Cardiac septum (tissue), 1 donor: ENCODE measurements around the gene SPO11. TPM values are rescaled to one million over a fixed set of nuclear protein-coding genes. Genes with fewer than 3 reads are reported as not detected.
A peak's percentile ranks its signal among the peaks of the same experiment; 100 is the strongest.

Experiments used
- DNase-seq: peaks from one replicate; pipeline ENCODE4 v3.0.0-alpha.2; 2020; ENCODE audit warnings: low spot score
- intact Hi-C: fragments of 100-400 bp; cut with DNase I; formaldehyde crosslinking; loops from one replicate; pipeline ENCODE4 v1.14.0; 2022
- long read RNA-seq: library from polyadenylated mRNA; unstranded; transcript quantifications from one replicate; pipeline ENCODE4 v2.0.0, GENCODE V29; 2021
- total RNA-seq: library from RNA; stranded (reverse); fragmentation: NEBNext Ultra II Directional; extraction: Animal tissue kit (Norgen Biotek cat#: 25700); gene quantifications from one replicate; pipeline ENCODE4 v1.2.1, GENCODE V29; 2021
- donor health status: DM: no; HTN: no; CAD: no.

SPO11 gene, protein sequence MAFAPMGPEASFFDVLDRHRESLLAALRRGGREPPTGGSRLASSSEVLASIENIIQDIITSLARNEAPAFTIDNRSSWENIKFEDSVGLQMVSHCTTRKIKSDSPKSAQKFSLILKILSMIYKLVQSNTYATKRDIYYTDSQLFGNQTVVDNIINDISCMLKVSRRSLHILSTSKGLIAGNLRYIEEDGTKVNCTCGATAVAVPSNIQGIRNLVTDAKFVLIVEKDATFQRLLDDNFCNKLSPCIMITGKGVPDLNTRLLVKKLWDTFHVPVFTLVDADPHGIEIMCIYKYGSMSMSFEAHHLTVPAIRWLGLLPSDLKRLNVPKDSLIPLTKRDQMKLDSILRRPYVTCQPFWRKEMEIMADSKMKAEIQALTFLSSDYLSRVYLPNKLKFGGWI
- not detected for total RNA-seq
- long read RNA-seq = 0 reads

DNA sequence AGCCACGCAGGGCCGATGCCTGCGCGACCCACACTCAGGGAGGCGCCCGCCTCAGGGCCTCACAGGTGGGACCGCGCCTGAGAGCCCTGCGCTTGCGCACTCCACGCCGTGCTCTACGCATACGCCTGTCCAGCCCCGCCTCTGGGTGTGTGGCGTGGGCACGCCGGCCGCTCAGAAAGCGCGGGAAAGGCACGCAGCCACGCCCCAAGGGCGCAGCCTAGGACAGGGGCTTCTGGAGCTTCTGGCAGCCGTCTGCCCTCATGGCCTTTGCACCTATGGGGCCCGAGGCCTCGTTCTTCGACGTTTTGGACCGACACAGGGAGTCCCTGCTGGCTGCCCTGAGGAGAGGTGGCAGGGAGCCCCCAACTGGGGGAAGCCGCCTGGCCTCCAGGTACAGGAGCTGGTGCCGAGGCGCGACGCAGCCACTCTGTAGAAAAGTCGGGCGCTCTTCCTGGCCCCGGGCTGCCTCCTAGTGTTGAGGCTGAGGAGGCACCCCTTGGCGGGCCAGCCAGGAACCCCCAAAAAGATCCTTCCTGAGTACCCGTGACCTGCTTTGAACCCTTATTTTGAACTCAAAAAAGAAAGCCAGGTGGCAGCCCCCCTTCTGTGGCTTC, at the start of gene SPO11:
Gene SPO11, plus strand, starts transcription at position 196 of the 614 bp plus-strand sequence. Its CDS starts 65 bp downstream, at position 261.
- intact Hi-C loops = no loop called here

DNA sequence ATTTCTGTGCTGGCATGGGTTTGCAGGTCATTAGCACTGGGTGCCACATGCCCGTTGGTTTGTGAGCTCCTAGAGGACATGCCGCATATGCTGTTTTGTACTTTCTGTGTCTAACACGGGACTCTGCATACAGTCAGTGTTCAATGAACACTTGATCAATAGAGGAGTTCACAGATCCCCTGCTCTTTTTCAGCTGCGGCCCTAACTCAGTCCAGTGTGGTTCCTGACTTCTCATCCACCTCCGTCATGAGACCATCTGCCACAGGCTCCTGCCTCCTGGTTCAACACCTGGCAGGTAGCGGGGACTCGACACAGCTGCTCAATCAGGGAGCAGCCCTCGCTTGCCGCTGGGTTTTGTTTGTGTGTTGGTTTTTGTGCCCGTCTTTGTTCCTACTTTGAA, 49.4 kb upstream of the SPO11 start:
- intact Hi-C loops = no loop called here
- no peak for DNase-seq

More for the DNA sequence above, at the start of gene SPO11:
- no peak for DNase-seq

DNA sequence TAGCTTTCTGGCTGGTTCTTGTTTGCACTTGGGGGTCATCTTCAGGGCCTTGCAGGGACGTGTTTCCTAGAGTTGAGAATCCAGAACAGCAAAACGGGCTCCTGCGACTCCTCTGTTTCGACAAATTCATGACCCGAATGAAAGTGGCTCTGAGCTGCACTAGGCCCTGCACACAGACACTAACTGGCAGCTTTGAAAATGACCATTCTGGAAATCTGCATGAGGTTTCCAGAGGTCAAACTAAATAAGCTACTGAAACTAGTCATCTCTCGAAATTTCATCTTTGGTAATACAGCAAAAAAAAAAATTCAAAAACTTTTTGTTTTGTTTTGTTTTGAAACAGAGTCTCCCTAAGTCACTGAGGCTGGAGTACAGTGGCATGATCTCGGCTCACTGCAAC, 47.7 kb upstream of the SPO11 start:
- intact Hi-C loops = no loop called here
- DNase-seq = no peak

DNA sequence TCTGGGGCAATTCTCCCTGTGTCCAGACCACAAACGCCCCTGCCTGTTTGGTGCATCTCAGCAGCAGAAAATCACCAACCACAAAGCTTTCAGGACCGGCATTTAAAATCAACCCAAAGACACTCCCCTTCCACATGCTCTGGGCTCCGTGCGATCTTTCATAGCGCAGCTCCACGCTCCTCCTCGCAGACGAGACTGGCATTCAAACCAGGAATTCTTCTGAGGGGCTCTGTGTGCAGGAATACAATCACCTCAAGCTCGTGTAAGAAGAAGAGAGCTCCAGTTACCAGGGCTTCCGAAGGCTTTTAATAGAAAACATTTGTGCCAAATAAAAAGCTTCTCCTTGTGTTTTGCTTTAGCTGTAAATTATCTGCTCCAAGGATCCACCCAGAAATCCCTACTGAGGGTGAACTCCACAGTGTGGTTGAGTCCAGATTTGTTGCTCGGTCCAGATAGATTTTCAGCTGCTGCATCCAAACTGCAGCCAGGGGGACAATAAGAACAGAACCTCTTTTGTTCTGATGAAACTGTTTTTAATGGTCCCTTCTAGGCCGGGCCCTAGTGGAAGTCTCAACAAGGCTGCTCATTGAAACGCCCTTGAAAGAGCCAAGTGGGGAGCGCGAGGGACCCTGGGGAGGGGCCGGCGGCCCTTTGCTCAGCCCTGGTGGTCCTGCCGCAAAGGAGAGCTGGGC, 46.8 kb upstream of the SPO11 start:
- DNase-seq = no peak
- intact Hi-C loops = no loop called here

DNA sequence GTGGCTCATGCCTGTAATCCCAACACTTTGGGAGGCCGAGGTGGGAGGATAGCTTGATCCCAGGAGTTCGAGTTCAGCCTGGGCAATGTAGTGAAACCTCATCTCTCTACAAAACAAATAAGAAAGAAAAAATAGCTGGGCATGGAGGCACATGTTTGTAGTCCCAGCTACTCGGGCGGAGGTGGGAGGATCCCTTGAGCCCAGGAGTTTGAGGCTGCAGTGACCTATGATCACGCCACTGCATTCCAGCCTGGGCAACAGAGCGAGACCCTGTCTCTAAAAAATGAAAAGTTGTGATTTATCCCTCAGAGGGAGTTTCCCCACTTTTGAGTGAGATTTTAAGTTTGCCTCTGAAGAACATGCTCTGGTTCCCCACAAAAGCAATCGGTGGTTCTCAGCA, 45.7 kb upstream of the SPO11 start:
- intact Hi-C loops = no loop called here
- DNase-seq = no peak

DNA sequence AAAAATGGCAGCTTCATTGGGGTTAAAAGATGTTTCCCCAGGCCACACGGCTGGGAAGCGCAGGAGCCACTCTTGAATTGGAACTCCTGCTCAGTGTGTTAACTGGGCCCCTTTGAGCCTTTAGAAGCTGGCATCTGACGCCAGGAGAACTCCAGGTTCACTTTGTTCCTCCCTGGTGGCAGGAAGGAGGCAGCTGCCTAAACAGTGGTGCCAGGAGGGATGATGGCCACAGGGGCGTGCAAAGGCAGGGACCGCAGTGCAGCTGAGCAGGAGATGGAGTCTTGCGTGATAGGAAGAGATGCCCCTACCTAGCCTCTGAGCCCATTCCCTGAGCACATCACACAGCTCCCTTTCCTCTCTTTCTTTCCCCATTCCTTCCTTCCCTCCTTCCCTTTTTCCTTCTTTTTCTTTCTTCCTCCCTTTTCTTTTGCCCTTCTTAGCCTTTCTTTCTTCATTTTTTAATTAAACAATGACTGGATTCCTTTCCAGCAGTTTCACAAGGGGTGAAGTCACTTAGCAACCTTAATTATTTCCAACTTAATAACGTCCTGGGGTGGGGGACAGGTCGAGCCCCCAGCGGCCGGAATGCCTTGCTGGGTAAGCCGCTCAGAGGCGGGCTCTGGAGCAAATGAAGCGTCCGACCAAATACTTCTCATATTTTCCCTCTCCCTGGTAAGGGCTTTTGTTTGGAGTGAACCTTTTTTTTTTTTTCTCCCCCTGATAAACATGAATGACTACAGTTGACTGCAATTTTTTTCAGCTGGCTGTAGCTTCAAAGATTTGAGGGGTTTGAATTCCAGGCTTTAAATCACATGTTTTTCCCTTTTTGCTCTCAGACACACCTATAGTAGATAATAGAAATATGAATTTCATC, 42.4 kb upstream of the SPO11 start:
- no peak for DNase-seq
- intact Hi-C loops = no loop called here

DNA sequence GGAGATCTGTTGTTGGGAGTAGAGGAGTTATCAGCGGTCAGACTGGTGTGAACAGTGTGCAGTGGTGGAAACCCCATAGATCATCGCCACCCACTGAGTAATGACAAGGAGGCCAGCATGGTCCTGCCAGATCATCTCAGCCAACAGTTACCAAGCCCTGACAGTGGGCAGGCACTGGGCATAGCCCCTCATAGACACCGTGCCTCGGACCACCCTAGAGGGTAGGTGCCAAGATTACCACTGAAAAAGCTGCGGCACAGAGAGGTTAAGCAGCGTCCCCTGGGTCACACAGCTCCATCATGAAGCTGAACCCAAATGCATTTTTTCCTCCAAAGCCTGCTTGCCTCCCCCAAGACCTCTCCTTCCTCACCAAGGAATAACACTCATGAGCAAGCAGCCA, 41.7 kb upstream of the SPO11 start:
- intact Hi-C loops = no loop called here
- no peak for DNase-seq

DNA sequence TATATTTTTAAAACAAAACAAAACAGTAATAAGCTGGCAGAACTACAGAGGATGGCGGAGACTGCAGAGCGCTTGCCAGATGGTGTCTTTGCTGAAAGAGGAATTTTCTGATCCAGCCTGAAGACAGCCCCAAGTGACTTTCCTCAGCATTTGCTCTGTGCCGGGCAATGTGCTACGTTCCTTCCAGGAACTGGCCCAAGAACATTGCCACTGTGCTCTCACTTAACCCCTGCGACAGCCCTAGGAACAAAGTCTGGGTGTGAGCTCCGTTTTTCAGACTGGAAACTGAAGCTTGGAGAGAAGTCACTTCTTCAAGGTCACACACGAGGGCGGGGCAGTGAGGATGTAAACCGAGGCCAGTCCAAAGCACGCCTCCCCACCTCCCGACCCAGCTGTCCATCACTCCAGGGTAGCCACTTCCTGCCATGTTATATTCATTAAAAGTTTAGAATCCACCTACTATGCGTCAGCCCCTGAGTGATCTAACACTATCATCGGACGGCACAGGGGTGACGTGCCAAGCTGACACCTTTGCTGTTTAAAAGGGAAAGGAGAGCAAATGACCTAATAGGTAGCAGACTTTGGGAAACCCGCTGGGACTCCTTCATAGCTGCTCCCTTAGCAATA, 40.8 kb upstream of the SPO11 start:
- no peak for DNase-seq

DNA sequence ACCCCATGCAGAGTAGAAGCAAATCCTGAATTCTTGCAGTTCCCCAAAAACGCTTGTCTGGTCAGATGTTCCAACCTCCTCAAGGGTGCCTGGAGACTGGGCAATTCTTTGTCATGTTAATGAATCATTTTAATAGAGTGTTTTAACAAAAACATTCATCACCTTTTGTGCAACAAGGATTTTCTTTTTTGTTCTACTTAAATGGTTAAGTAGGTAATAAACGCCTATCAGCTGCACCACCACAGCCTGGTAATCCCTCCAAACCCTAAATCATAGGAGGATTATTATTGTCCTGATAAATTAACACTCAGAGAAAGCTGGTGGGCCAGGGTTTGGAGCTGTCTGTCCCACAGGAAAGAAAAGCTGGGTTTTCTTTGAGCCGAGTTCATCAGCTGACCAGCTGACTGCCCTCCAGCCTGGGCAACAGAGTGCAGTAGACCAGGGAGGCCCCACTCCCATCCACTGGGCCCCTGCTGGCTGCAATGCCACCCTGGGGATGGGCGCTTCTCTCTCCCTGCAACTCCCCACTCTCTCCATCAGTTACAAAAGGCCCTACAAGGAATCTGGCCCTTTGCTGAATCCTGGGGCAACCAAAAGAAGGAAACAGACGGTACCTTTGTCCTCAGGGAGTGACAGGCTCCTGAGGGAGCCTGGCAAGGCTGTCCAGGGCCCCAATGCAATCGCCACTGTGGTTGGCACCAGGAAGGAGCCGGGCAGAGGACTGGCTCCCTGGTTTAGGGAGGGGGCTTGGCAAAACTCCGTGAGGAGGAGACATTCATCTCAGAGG, 40.0 kb upstream of the SPO11 start:
- intact Hi-C loops = no loop called here
- no peak for DNase-seq

More for the DNA sequence above, 40.8 kb upstream of the SPO11 start:
- intact Hi-C loops = no loop called here

DNA sequence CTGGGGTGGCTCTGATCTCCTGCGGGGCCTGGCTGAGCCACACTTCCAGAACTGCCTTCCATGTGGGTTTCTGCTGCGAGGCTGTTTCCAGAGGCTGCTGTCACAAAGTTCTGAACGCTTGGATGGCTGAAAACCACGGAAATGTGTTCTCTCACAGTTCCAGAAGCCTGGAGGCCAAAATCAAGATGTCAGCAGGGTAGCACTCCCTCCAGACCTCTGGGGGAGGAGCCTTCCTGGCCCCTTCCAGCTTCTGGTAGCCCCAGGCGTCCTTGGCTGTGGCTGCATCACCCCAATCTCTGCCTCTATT, 39.5 kb upstream of the SPO11 start:
- DNase-seq = no peak
- intact Hi-C loops = no loop called here

DNA sequence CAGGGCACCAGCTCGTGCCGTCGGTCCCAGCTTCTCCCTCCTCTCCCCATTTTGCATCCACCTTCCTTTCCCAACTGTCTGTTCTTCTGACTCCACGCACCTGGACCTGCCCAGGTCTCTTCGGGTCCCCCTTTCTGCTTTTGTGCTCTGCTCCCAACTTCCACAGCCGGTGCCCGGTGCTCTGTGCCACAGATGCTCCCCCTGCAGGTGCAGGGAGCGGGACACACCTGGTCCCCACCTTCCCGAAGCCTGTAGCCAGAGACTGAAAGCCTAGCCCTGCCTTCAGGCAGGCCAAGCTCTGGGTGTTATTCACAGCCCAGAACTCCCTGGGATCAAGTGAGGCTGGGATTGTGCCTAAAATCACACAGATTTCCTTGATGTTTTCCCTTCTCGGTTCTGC, 38.6 kb upstream of the SPO11 start:
- intact Hi-C loops = no loop called here
- DNase-seq = no peak

DNA sequence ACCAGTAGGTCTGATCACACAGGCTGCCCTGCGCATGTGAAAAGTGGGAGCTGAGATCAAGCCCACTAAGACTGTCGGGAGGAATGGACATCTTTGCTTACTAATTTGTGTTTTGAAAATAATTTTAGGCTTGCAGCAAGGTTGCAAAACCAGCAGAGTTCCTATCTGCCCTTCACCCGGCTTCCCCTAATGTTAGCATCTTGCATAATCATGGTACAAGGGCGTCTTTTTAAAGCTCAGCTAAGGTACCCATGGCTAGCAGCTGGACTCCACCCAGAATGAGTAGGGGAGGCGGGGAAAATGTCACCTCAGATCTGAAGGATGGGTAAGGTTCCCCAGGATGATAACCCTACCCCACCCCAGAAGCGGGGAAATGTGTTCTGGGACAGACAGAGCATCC, 37.9 kb upstream of the SPO11 start:
- DNase-seq = no peak
- intact Hi-C loops = no loop called here

DNA sequence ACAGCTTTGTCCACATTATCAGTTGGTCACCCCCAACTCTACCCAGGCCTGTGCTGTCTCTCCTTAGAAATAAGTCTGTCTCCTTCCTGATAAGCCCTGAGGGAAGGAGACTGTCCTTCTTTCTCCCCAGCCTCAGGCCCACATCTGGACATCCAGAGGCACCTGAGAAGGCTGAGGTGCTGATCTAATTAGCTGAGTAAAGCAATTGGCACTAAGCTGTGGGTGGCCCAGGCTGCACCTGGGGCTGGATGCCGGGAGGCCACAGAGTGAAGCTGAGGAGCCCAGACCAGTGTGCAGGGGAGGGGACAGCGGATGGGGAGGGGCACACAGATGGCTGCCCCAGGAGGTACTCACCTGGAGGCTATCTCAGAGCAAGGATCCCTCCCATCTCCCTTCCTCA, 37.0 kb upstream of the SPO11 start:
- no peak for DNase-seq
- intact Hi-C loops = no loop called here

DNA sequence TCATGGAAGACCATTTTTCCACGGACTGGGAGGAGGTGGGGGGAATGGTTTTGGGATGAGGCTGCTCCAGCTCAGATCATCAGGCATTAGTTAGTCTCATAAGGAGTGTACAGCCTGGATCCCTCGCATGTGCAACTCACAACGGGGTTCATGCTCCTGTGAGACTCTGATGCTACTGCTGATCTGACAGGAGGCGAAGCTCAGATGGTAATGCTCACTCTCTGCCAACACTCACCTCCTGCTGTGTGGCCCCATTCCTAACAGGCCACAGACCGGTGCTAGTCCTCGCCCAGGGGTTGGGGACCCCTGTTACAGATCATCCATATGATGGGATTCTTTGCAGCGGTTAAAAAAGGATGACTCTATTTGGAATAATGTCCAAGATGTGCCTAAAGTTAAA, 35.6 kb upstream of the SPO11 start:
- intact Hi-C loops = no loop called here

DNA sequence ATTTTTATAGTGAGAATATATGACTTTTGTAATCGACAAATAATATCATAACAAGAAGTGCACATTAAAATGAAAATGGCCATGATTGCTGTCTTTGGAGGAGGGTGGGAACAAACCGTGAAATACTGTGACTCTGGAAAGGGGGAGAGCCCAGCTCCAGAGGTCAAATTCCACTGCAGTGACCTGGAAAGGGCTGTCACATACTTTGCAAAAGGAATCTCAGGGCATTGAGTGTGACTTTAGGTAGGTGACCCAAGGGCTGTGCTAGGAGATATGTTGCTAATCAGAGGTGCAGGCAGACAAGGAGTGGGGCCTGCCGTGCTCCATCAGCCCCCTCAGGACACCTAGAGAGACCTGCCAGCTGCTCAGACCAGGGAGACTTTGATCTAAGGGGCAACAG, 35.1 kb upstream of the SPO11 start:
- intact Hi-C loops = no loop called here
- no peak for DNase-seq

More for the DNA sequence above, 35.6 kb upstream of the SPO11 start:
- DNase-seq = no peak

DNA sequence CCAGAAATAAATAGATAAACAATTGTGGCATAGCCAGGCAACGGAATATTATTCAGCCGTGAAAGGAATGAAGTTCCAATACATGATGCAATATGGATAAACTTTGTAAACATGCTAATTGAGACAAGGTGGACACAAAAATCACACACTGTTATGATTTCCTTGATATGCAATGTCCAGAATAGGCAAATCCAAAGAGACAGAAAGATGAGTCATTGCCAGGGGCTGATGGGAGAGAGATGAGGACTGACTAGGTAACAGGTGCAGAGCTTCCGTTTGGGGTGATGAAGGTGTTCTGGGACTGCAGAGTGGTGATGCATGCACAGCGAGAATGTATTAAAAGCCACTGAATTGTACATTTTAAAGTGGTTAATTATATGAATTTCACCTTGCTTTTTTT, 31.1 kb upstream of the SPO11 start:
- DNase-seq = no peak

DNA sequence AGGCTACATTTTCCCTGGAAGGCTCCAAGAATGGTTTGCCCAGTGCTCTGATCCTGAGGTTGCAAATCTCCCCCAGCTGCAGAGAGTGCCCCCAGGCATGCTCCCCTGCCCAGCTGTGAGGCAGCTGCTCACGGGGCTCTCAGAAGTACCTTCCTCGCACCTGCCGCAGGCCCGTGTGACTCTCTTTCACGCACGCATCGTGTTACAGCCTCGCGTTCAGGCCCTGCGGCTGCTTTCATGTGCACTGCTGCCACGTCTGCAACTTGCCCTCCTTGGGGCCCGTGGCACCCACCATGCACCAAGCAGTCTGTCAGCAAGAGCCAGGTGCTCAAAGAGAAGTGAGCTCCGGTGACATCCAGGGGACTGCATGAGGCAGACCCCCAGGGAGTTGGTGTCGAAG, 28.6 kb upstream of the SPO11 start:
- DNase-seq = no peak
- intact Hi-C loops = no loop called here

More for the DNA sequence above, 31.1 kb upstream of the SPO11 start:
- intact Hi-C loops = no loop called here

DNA sequence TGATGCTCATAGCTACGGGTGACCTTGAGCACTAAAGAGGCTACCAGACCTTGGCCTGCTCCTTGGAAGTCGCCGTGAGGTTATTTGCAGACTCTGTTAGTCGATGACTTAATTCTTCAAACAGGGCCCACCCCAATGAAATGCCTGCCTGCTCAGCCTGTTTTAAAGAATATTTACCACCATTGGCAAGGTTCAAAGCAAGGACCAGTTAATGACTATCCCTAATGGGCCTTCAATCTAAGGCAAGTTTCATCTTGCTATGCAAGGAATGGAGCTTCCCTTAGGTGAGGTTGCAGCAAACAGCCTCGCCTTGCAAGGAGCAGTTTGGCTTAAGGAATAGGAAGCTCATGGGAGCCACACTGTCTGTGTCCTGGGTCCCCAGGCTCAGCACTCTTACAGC, 22.9 kb upstream of the SPO11 start:
- DNase-seq = peak; percentile 26
- intact Hi-C loops = no loop called here
